22Rv1 (cell line): ENCODE data around the gene KIF27.

Experiments
- CTCF ChIP-seq: fragments of 450-650 bp; IDR thresholded peaks from 2 replicates; pipeline ENCODE4 v1.5.1; 2017; ENCODE audit warnings: mild to moderate bottlenecking
- ZFX ChIP-seq: fragments of 450-650 bp; IDR thresholded peaks from 2 replicates; pipeline ENCODE4 v1.6.1; 2017; ENCODE audit warnings: antibody characterized with exemption, borderline replicate concordance

- TF ChIP-seq CTCF, result peak; percentile 71; the same call in 1 of the 2 replicates
- TF ChIP-seq ZFX, result no peak
These were observed 734 bp downstream of the KIF27 start for GRCh38 chr9:83920469-83920926.
